GM10847 (cell line): ENCODE measurements around the gene MARS1.
A peak's percentile ranks its signal among the peaks of the same experiment; 100 is the strongest.

Experiments used
- POLR2A ChIP-seq: IDR thresholded peaks from 2 replicates; pipeline ENCODE4 v1.6.1; 2011; ENCODE audit not compliant: insufficient read length; ENCODE audit errors: extremely low read depth

MARS1 gene

GRCh38 chr12:57487597-57488401 lies at the start of gene MARS1:
Gene MARS1, plus strand, starts transcription at chr12:57488068. Its CDS starts 23 bp downstream, at chr12:57488091.
- TF ChIP-seq POLR2A, result peak; percentile 69

GRCh38 chr12:57438400-57438799 lies 49.5 kb upstream of the MARS1 start:
- no peak for TF ChIP-seq POLR2A

- no peak for TF ChIP-seq POLR2A
Measured at GRCh38 chr12:57439762-57440266, 48.1 kb upstream of the MARS1 start.

- no peak for TF ChIP-seq POLR2A
Measured at GRCh38 chr12:57441846-57442427, 45.9 kb upstream of the MARS1 start.

GRCh38 chr12:57444744-57445143 lies 43.1 kb upstream of the MARS1 start:
- TF ChIP-seq POLR2A, result no peak

GRCh38 chr12:57446292-57446960 lies 41.4 kb upstream of the MARS1 start:
- TF ChIP-seq POLR2A, result no peak

GRCh38 chr12:57448669-57449068 lies 39.2 kb upstream of the MARS1 start:
- no peak for TF ChIP-seq POLR2A

- no peak for TF ChIP-seq POLR2A
Measured at GRCh38 chr12:57449375-57449774, 38.5 kb upstream of the MARS1 start.

GRCh38 chr12:57450057-57450456 lies 37.8 kb upstream of the MARS1 start:
- TF ChIP-seq POLR2A, result no peak

GRCh38 chr12:57451233-57451778 lies 36.6 kb upstream of the MARS1 start:
- no peak for TF ChIP-seq POLR2A

- TF ChIP-seq POLR2A, result no peak
Measured at GRCh38 chr12:57452181-57452936, 35.5 kb upstream of the MARS1 start.

GRCh38 chr12:57452937-57453509 lies 34.8 kb upstream of the MARS1 start:
- TF ChIP-seq POLR2A, result no peak

- no peak for TF ChIP-seq POLR2A
Measured at GRCh38 chr12:57454213-57454565, 33.7 kb upstream of the MARS1 start.

- TF ChIP-seq POLR2A, result no peak
Measured at GRCh38 chr12:57454566-57455373, 33.1 kb upstream of the MARS1 start, which contains the start of gene INHBE. Gene INHBE, plus strand, starts transcription at chr12:57455307. Its CDS starts 230 bp downstream, at chr12:57455537.
